WERI-Rb-1 (cell line): ENCODE measurements around the gene CHST11.
A peak's percentile ranks its signal among the peaks of the same experiment; 100 is the strongest.

Experiments used
- DNase-seq: peaks from one replicate; pipeline ENCODE4 v3.0.0-alpha.2; 2020
- H3K27ac ChIP-seq: fragments of 250-450 bp; sonication (Bioruptor Pico); 2 replicates; pipeline ENCODE4 v1.5.1; 2020; ENCODE audit warnings: mild to moderate bottlenecking, moderate library complexity
- H3K27me3 ChIP-seq: fragments of 250-450 bp; sonication (Bioruptor Pico); 2 replicates; pipeline ENCODE4 v1.5.1; 2021; ENCODE audit warnings: mild to moderate bottlenecking, low read depth, moderate library complexity; ENCODE audit not compliant: insufficient read depth, severe bottlenecking
- H3K36me3 ChIP-seq: fragments of 250-450 bp; sonication (Bioruptor Pico); 2 replicates; pipeline ENCODE4 v1.5.1; 2020; ENCODE audit warnings: mild to moderate bottlenecking, moderate library complexity
- H3K4me3 ChIP-seq: 2 replicates; pipeline ENCODE4 v1.5.1; 2011; ENCODE audit warnings: low read depth, mild to moderate bottlenecking, control low read depth, low read length
- H3K9me3 ChIP-seq: fragments of 250-450 bp; sonication (Bioruptor Pico); 2 replicates; pipeline ENCODE4 v1.5.1; 2021; ENCODE audit warnings: mild to moderate bottlenecking, moderate library complexity; ENCODE audit not compliant: severe bottlenecking
- CTCF ChIP-seq: IDR thresholded peaks from 2 replicates; pipeline ENCODE4 v1.5.1; 2011; ENCODE audit warnings: low read depth, mild to moderate bottlenecking, control low read depth, inconsistent platforms, low read length

CHST11 gene

GRCh38 chr12:104626069-104626837 is 169.5 kb downstream of the CHST11 start:
- DNase-seq, result no peak
- TF ChIP-seq CTCF, result no peak
- Histone ChIP-seq H3K27me3 (no peaks in the 10 kb centered on the region), H3K4me3 (no peak overlapping the region), H3K9me3 (peaks cover 15% of the 10 kb centered on the region), H3K36me3 (no peaks in the 10 kb centered on the region), H3K27ac (no peak overlapping the region)

DNA sequence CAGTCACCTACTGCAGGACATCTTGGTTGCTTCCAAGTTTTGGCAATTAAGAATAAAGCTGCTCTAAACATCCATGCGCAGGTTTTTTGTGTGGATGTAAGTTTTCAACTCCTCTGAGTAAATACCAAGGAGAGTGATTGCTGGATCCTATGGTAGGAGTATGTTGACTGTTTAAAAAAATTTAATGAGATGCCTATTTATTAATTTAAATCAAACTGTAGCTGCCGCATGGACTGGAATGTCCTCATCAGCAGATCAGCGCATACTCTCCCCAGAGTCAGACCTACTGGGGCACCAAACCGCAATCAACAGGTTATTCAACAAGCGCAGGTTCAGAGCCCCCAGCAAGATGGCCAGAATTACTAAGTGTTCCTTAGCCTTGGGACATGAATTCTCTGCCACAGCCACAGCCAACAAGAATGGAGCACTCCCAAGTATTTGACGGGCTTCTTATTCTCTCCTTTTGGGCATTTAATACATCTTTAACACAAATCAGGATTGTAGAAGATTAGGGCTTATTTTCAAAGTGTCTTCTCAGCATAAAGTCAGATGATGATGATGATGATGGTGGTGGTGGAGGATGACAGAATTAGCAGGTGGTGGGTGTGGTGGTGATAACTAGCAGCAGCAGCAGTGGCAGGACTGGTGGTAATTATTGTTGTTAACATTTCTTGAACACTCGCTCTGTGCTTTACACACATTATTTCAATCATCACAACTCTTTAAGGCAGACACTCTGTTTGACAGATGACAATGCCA is 170.7 kb downstream of the CHST11 start:
- Histone ChIP-seq H3K27me3 (no peaks in the 10 kb centered on the region), H3K4me3 (no peak overlapping the region), H3K27ac (peak overlapping the region; percentile 24), H3K9me3 (peaks cover 5% of the 10 kb centered on the region), H3K36me3 (no peaks in the 10 kb centered on the region)
- no peak for TF ChIP-seq CTCF
- no peak for DNase-seq

DNA sequence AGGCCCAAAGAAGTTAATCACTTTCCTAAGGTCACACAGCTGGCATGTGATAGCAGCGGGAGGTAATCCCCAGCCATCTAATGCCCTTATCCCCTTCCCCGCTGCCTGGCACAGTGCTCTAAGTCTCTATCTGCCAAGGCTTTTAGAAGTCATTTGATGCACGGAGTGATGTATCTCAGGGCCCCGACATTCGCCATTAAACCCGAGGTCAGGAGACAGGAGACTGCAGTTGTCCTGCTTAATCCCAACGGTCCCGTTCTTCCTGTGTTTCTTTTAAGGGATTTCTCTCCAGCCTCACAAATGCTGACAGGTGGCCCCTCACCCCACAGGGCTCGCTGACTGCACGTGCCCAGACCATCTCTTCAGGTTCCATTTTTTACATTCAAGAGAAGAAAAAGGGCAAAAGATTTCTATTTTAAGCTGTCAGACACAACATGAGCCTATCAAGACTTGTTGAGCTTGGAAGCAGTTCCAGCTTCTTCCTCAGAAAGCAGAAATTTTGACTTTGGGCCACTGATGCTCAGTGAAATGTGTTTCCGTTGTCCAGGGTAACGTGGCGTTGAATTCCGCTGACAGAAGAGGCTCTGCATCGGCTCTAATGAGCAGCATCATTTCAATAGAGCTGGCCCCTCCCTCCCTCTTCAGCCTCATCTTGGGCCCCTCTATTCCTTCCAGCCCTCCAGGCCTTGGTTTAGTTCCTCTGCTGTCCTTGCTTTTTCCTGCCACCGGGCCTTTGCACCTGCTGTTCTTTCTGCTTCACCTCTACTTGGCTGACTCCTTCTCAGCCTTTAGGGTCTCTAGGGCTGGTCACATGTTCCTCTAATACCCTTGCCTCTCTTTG is 171.5 kb downstream of the CHST11 start:
- DNase-seq, result peak; percentile 84
- H3K4me3 ChIP-seq, result no peak overlapping the region
- no peak for TF ChIP-seq CTCF
- H3K27me3 ChIP-seq, result no peaks in the 10 kb centered on the region
- H3K9me3 ChIP-seq, result no peaks in the 10 kb centered on the region
- H3K36me3 ChIP-seq, result no peaks in the 10 kb centered on the region
- peak overlapping the region; percentile 80 for H3K27ac ChIP-seq

GRCh38 chr12:104628831-104629135 is 172.0 kb downstream of the CHST11 start:
- H3K27me3 ChIP-seq, result no peaks in the 10 kb centered on the region
- no peaks in the 10 kb centered on the region for H3K36me3 ChIP-seq
- no peak overlapping the region for H3K4me3 ChIP-seq
- DNase-seq, result no peak
- H3K27ac ChIP-seq, result peak overlapping the region; percentile 80
- H3K9me3 ChIP-seq, result no peaks in the 10 kb centered on the region
- TF ChIP-seq CTCF, result no peak

DNA sequence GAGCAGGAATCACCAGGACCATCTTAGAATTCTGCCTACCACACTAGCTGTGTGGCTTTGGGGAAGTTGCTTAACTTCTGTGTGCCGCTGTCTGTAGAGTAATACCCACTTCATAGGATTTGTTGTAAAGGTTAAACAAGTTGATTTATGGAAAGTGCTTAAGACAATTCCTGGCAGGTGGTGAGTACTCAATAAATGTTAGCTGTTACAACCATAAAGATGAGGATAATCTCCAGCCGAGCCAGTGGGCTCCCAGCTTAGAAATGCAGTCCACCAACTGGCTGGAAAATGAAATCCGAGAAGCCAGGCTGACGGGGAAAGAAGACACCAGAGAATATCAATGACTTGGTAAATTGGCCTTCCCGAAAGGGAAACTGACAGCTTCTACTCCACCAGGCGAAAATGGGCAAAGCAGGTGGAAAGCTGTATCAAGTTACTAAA is 173.5 kb downstream of the CHST11 start:
- DNase-seq, result peak; percentile 88
- H3K27me3 ChIP-seq, result no peaks in the 10 kb centered on the region
- H3K27ac ChIP-seq, result peak overlapping the region; percentile 36
- H3K36me3 ChIP-seq, result no peaks in the 10 kb centered on the region
- peak overlapping the region; percentile 11; the same call in 1 of the 2 replicates for H3K4me3 ChIP-seq
- no peaks in the 10 kb centered on the region for H3K9me3 ChIP-seq
- no peak for TF ChIP-seq CTCF
